Endodermal cell (in vitro differentiated cells): ENCODE data around the gene FAM83C. TPM values are rescaled to one million over a fixed set of nuclear protein-coding genes. Genes with fewer than 3 reads are reported as not detected.
"Not testable (repeated sequence)": the region's sequence is repeated elsewhere in the genome, so short reads cannot be mapped to it uniquely, and the experiment has no call there.

Experiments
- DNase-seq: peaks from one replicate; pipeline ENCODE4 v3.0.0-alpha.2; 2017
- H3K27ac ChIP-seq: 2 replicates; pipeline ENCODE4 v1.5.1; 2013; ENCODE audit warnings: mild to moderate bottlenecking, low read depth, low read length, moderate library complexity
- H3K27me3 ChIP-seq: 2 replicates; pipeline ENCODE4 v1.6.1; 2013; ENCODE audit warnings: mild to moderate bottlenecking, low read length, moderate library complexity; ENCODE audit not compliant: insufficient read depth, control insufficient read depth, poor library complexity, severe bottlenecking
- H3K36me3 ChIP-seq: 2 replicates; pipeline ENCODE4 v1.7.0; 2013; ENCODE audit warnings: mild to moderate bottlenecking, low read length, moderate library complexity; ENCODE audit not compliant: control insufficient read depth, insufficient read depth
- H3K4me1 ChIP-seq: one replicate; pipeline ENCODE4 v1.7.0; 2013; ENCODE audit warnings: low read length; ENCODE audit not compliant: control insufficient read depth, insufficient read depth
- H3K4me3 ChIP-seq: 2 replicates; pipeline ENCODE4 v1.5.1; 2013; ENCODE audit warnings: mild to moderate bottlenecking, low read length, moderate library complexity
- H3K9ac ChIP-seq: 2 replicates; pipeline ENCODE4 v1.6.1; 2013; ENCODE audit warnings: mild to moderate bottlenecking, low read length, moderate library complexity; ENCODE audit not compliant: poor library complexity, severe bottlenecking; ENCODE audit errors: extremely low read depth
- H3K9me3 ChIP-seq: 2 replicates; pipeline ENCODE4 v1.6.1; 2013; ENCODE audit warnings: mild to moderate bottlenecking, low read length, moderate library complexity; ENCODE audit not compliant: control insufficient read depth
- H3K27ac Mint-ChIP-seq: 2 replicates; pipeline ENCODE4 v1.8.0; 2020; ENCODE audit warnings: mixed read lengths
- H3K27me3 Mint-ChIP-seq: 2 replicates; pipeline ENCODE4 v1.8.0; 2021; ENCODE audit warnings: mild to moderate bottlenecking, mixed read lengths; ENCODE audit not compliant: insufficient read depth
- H3K36me3 Mint-ChIP-seq: 2 replicates; pipeline ENCODE4 v1.8.0; 2020; ENCODE audit warnings: low read depth, mixed read lengths
- H3K4me1 Mint-ChIP-seq: 2 replicates; pipeline ENCODE4 v1.8.0; 2020; ENCODE audit warnings: mixed read lengths
- H3K4me3 Mint-ChIP-seq: 2 replicates; pipeline ENCODE4 v1.8.0; 2020; ENCODE audit warnings: mild to moderate bottlenecking, moderate library complexity, mixed read lengths
- H3K9me3 Mint-ChIP-seq: 2 replicates; pipeline ENCODE4 v1.8.0; 2020; ENCODE audit warnings: mild to moderate bottlenecking, mixed read lengths
- CTCF ChIP-seq: fragments of 200-600 bp; sonication (generic); conservative IDR thresholded peaks from 2 replicates; pipeline ENCODE4 v1.5.0; 2021; ENCODE audit warnings: antibody characterized with exemption, mild to moderate bottlenecking
- WGBS, 2 experiments: methylation state at CpG; one replicate each; pipeline versions ENCODE4 v1.1.5 to v1.1.7; 2013; ENCODE audit warnings: missing lambda C conversion rate in 2 of 2, mixed read lengths in 1 of 2; ENCODE audit not compliant: insufficient coverage in 1 of 2, insufficient read length in 1 of 2; 5-methylcytosine and 5-hydroxymethylcytosine counted together
- total RNA-seq, 2 donors: library from RNA; stranded (reverse); fragmentation: NEBNext Ultra II Directional in 1 of 2; extraction: Animal tissue kit (Norgen Biotek cat#: 25700) in 1 of 2; gene quantifications; 2 replicates in 1 of 2; 3 replicates in 1 of 2; pipeline ENCODE4 v1.2.1, GENCODE V29; 2021

Gene FAM83C
- total RNA-seq, 2 donors from 2014 or later = not detected

GRCh38 chr20:35253010-35253409, 39.2 kb downstream of the FAM83C start:
- 46 to 90% methylated on average over 2 to 3 of the region's 3 CpGs for WGBS, 2 experiments
- peaks cover 17% of the 10 kb centered on the region for H3K4me1 Mint-ChIP-seq
- H3K4me3 Mint-ChIP-seq = no peak overlapping the region
- no peaks in the 10 kb centered on the region for H3K27me3 Mint-ChIP-seq
- TF ChIP-seq CTCF = no peak
- H3K4me1 ChIP-seq = no peaks in the 10 kb centered on the region
- no peak for DNase-seq
- H3K27ac ChIP-seq = no peak overlapping the region
- H3K36me3 ChIP-seq = no peaks in the 10 kb centered on the region
- no peaks in the 10 kb centered on the region for H3K27me3 ChIP-seq
- H3K36me3 Mint-ChIP-seq = no peaks in the 10 kb centered on the region
- H3K9me3 ChIP-seq = no peaks in the 10 kb centered on the region
- H3K9ac ChIP-seq = no peak overlapping the region
- H3K27ac Mint-ChIP-seq = no peak overlapping the region
- H3K9me3 Mint-ChIP-seq = peaks cover 36% of the 10 kb centered on the region
- H3K4me3 ChIP-seq = no peak overlapping the region

GRCh38 chr20:35252598-35252997, 39.6 kb downstream of the FAM83C start:
- H3K27me3 ChIP-seq, DNase-seq, H3K4me1 ChIP-seq, H3K36me3 ChIP-seq, H3K9ac ChIP-seq, H3K9me3 ChIP-seq, H3K4me3 ChIP-seq, H3K27me3 Mint-ChIP-seq, H3K4me3 Mint-ChIP-seq, H3K27ac ChIP-seq, H3K36me3 Mint-ChIP-seq: not testable (repeated sequence)
- Mint-ChIP-seq H3K27ac (peak overlapping the region; percentile 40), H3K9me3 (peaks cover 40% of the 10 kb centered on the region), H3K4me1 (peaks cover 21% of the 10 kb centered on the region)
- WGBS, 2 experiments = 86% methylated on average over 2 of the region's 2 CpGs; no CpG with 5 or more reads in 1 of the 2 experiments

- no peak overlapping the region for H3K4me3 Mint-ChIP-seq
- Histone ChIP-seq H3K36me3 (no peaks in the 10 kb centered on the region), H3K9ac (no peak overlapping the region), H3K4me1 (no peaks in the 10 kb centered on the region), H3K4me3 (no peak overlapping the region), H3K27me3 (no peaks in the 10 kb centered on the region), H3K9me3 (no peaks in the 10 kb centered on the region), H3K27ac (no peak overlapping the region)
- DNase-seq = no peak
- no peaks in the 10 kb centered on the region for H3K27me3 Mint-ChIP-seq
- peaks cover 40% of the 10 kb centered on the region for H3K9me3 Mint-ChIP-seq
- peaks cover 23% of the 10 kb centered on the region for H3K4me1 Mint-ChIP-seq
- H3K36me3 Mint-ChIP-seq = no peaks in the 10 kb centered on the region
- 70% methylated on average over 2 of the region's 2 CpGs; no CpG with 5 or more reads in 1 of the 2 experiments for WGBS, 2 experiments
- TF ChIP-seq CTCF = no peak
- peak overlapping the region; percentile 40 for H3K27ac Mint-ChIP-seq
Measured at GRCh38 chr20:35252037-35252461, 40.2 kb downstream of the FAM83C start.

GRCh38 chr20:35251613-35251940, 40.6 kb downstream of the FAM83C start:
- H3K4me1 Mint-ChIP-seq = peaks cover 23% of the 10 kb centered on the region
- 84 to 100% methylated on average over 2 of the region's 2 CpGs for whole genome bisulfite sequencing, 2 experiments
- no peak overlapping the region for H3K27ac Mint-ChIP-seq

More at GRCh38 chr20:35251613-35251940, 40.6 kb downstream of the FAM83C start:
- no peak for TF ChIP-seq CTCF
- H3K36me3 Mint-ChIP-seq = no peaks in the 10 kb centered on the region
- no peak for DNase-seq
- Histone ChIP-seq H3K36me3 (no peaks in the 10 kb centered on the region), H3K9ac (no peak overlapping the region), H3K4me1 (no peaks in the 10 kb centered on the region), H3K27ac (no peak overlapping the region), H3K9me3 (no peaks in the 10 kb centered on the region), H3K27me3 (no peaks in the 10 kb centered on the region), H3K4me3 (no peak overlapping the region)
- H3K4me3 Mint-ChIP-seq = no peak overlapping the region
- peaks cover 42% of the 10 kb centered on the region for H3K9me3 Mint-ChIP-seq
- H3K27me3 Mint-ChIP-seq = no peaks in the 10 kb centered on the region
